ENCODE results near the gene INPP5D.

DNA sequence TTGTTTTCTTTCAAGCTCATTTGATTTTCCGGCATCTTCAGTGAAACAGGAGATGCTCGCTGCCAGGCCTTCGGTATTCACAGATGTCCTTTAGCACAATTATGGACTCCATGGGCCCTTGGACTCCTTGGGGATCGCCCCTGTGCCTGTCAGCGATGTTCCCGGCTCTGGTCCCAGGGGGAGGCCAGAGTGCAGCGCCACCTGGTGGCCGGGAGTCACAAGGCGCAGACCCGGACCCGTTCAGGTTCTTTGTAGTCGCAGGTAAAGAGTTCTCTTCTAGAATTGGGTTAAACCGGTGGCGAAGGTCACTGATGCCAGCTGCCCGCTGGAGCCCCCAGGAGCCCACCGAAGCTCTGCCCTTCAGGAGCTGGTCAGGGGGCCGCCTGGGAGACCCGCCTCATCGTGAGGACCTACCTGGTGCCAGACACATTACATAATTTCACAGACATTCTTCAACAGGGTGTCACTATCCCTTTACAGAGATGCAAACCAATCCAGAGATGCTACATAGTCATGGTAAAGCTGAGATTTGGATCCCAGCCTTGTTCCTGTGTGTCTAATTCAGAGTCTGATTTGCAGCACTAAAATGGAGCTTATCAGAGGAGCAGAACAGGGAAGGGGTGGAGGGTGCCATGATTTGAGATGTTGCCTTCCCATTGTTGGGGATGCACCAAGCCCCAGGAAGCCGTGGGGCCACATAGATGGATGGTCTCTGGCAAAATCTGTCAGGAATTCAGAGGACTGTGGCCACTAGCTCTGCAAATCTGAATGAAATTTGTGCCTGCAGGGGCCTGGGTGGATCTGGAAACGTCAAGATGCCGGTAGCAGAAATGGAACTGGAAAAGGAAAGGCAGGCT is 6.0 kb upstream of the INPP5D start:
- TF ChIP-seq BACH2 (CRISPR knock-in tag; IDR thresholded peaks at IDR 0.05; ENCODE audit: borderline replicate concordance): no peak
- TF ChIP-seq PPARA (CRISPR knock-in tag; IDR thresholded peaks at IDR 0.05; ENCODE audit: borderline replicate concordance): no peak
- TF ChIP-seq ARNTL (CRISPR knock-in tag; IDR thresholded peaks at IDR 0.05; ENCODE audit: borderline replicate concordance, low read depth): no peak
- TF ChIP-seq, protein P1, sequence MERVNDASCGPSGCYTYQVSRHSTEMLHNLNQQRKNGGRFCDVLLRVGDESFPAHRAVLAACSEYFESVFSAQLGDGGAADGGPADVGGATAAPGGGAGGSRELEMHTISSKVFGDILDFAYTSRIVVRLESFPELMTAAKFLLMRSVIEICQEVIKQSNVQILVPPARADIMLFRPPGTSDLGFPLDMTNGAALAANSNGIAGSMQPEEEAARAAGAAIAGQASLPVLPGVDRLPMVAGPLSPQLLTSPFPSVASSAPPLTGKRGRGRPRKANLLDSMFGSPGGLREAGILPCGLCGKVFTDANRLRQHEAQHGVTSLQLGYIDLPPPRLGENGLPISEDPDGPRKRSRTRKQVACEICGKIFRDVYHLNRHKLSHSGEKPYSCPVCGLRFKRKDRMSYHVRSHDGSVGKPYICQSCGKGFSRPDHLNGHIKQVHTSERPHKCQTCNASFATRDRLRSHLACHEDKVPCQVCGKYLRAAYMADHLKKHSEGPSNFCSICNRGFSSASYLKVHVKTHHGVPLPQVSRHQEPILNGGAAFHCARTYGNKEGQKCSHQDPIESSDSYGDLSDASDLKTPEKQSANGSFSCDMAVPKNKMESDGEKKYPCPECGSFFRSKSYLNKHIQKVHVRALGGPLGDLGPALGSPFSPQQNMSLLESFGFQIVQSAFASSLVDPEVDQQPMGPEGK (CRISPR knock-in tag; IDR thresholded peaks at IDR 0.05; ENCODE audit: borderline replicate concordance): no peak
- no peak for TF ChIP-seq ZNF565 (CRISPR knock-in tag; conservative IDR thresholded peaks at IDR 0.05; ENCODE audit: low read depth)
- TF ChIP-seq SNAI2 (CRISPR knock-in tag; IDR thresholded peaks at IDR 0.05): no peak
- no peak for TF ChIP-seq OSR1 (CRISPR knock-in tag; IDR thresholded peaks at IDR 0.05)
- TF ChIP-seq ZFP3 (CRISPR knock-in tag; IDR thresholded peaks at IDR 0.05): no peak
- TF ChIP-seq, protein P2, sequence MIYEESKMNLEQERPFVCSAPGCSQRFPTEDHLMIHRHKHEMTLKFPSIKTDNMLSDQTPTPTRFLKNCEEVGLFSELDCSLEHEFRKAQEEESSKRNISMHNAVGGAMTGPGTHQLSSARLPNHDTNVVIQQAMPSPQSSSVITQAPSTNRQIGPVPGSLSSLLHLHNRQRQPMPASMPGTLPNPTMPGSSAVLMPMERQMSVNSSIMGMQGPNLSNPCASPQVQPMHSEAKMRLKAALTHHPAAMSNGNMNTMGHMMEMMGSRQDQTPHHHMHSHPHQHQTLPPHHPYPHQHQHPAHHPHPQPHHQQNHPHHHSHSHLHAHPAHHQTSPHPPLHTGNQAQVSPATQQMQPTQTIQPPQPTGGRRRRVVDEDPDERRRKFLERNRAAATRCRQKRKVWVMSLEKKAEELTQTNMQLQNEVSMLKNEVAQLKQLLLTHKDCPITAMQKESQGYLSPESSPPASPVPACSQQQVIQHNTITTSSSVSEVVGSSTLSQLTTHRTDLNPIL (CRISPR knock-in tag; IDR thresholded peaks at IDR 0.05; ENCODE audit: low read depth): no peak
- TF ChIP-seq ZC3H10 (CRISPR knock-in tag; IDR thresholded peaks at IDR 0.05): no peak

Measured in SK-N-SH treated with all-trans-retinoic acid at 6 μM for 48 hours (cell line).